Measurements from ENCODE around the gene INSC.

INSC gene

GRCh38 chr11:15097411-15097810, 17.3 kb upstream of the INSC start:
- no peak for TF ChIP-seq JUND (IDR thresholded peaks at IDR 0.05; ENCODE audit: low read depth)
- in situ Hi-C loops (cut with HindIII; ENCODE audit: low pct_unique_long_range_greater_than_20kb, low sequenced_read_pairs) = no loop called here
- DNase-seq (ENCODE audit: low read depth in 1 of 2, low spot score in 1 of 2) = no peak

- in situ Hi-C loops (cut with HindIII; ENCODE audit: low pct_unique_long_range_greater_than_20kb, low sequenced_read_pairs) = no loop called here
- no peak for TF ChIP-seq JUND (IDR thresholded peaks at IDR 0.05; ENCODE audit: low read depth)
- DNase-seq (ENCODE audit: low read depth in 1 of 2, low spot score in 1 of 2) = no peak
Observed at GRCh38 chr11:15099267-15099666, 15.5 kb upstream of the INSC start.

- no peak for TF ChIP-seq JUND (IDR thresholded peaks at IDR 0.05; ENCODE audit: low read depth)
- peak; percentile 31 to 70 for DNase-seq (ENCODE audit: low read depth in 1 of 2, low spot score in 1 of 2)
- in situ Hi-C loops (cut with HindIII; ENCODE audit: low pct_unique_long_range_greater_than_20kb, low sequenced_read_pairs) = no loop called here
Observed at GRCh38 chr11:15101072-15101709, 13.5 kb upstream of the INSC start.

- no peak for TF ChIP-seq JUND (IDR thresholded peaks at IDR 0.05; ENCODE audit: low read depth)
- in situ Hi-C loops (cut with HindIII; ENCODE audit: low pct_unique_long_range_greater_than_20kb, low sequenced_read_pairs) = no loop called here
Observed at GRCh38 chr11:15104166-15104565, 10.6 kb upstream of the INSC start.

GRCh38 chr11:15106201-15106965, 8.3 kb upstream of the INSC start:
- in situ Hi-C loops (cut with HindIII; ENCODE audit: low pct_unique_long_range_greater_than_20kb, low sequenced_read_pairs) = no loop called here
- TF ChIP-seq JUND (IDR thresholded peaks at IDR 0.05; ENCODE audit: low read depth) = no peak
- DNase-seq (ENCODE audit: low read depth in 1 of 2, low spot score in 1 of 2) = no peak

More at GRCh38 chr11:15104166-15104565, 10.6 kb upstream of the INSC start:
- no peak for DNase-seq (ENCODE audit: low read depth in 1 of 2, low spot score in 1 of 2)

- no peak for TF ChIP-seq JUND (IDR thresholded peaks at IDR 0.05; ENCODE audit: low read depth)
- no peak for DNase-seq (ENCODE audit: low read depth in 1 of 2, low spot score in 1 of 2)
- in situ Hi-C loops (cut with HindIII; ENCODE audit: low pct_unique_long_range_greater_than_20kb, low sequenced_read_pairs) = no loop called here
Observed at GRCh38 chr11:15107730-15108515, 6.8 kb upstream of the INSC start.

- DNase-seq (ENCODE audit: low read depth in 1 of 2, low spot score in 1 of 2) = no peak
- TF ChIP-seq JUND (IDR thresholded peaks at IDR 0.05; ENCODE audit: low read depth) = no peak
- in situ Hi-C loops (cut with HindIII; ENCODE audit: low pct_unique_long_range_greater_than_20kb, low sequenced_read_pairs) = no loop called here
Observed at GRCh38 chr11:15108592-15109130, 6.1 kb upstream of the INSC start.

GRCh38 chr11:15109602-15110001, 5.1 kb upstream of the INSC start:
- in situ Hi-C loops (cut with HindIII; ENCODE audit: low pct_unique_long_range_greater_than_20kb, low sequenced_read_pairs) = no loop called here
- TF ChIP-seq JUND (IDR thresholded peaks at IDR 0.05; ENCODE audit: low read depth) = no peak
- no peak for DNase-seq (ENCODE audit: low read depth in 1 of 2, low spot score in 1 of 2)

- TF ChIP-seq JUND (IDR thresholded peaks at IDR 0.05; ENCODE audit: low read depth) = no peak
- DNase-seq (ENCODE audit: low read depth in 1 of 2, low spot score in 1 of 2) = no peak
- in situ Hi-C loops (cut with HindIII; ENCODE audit: low pct_unique_long_range_greater_than_20kb, low sequenced_read_pairs) = no loop called here
Observed at GRCh38 chr11:15111215-15111614, 3.5 kb upstream of the INSC start.

GRCh38 chr11:15112131-15112541, 2.6 kb upstream of the INSC start:
- no peak for TF ChIP-seq JUND (IDR thresholded peaks at IDR 0.05; ENCODE audit: low read depth)
- in situ Hi-C loops (cut with HindIII; ENCODE audit: low pct_unique_long_range_greater_than_20kb, low sequenced_read_pairs) = no loop called here
- DNase-seq (ENCODE audit: low read depth in 1 of 2, low spot score in 1 of 2) = no peak

GRCh38 chr11:15113381-15113780, 1.3 kb upstream of the INSC start:
- no peak for TF ChIP-seq JUND (IDR thresholded peaks at IDR 0.05; ENCODE audit: low read depth)
- in situ Hi-C loops (cut with HindIII; ENCODE audit: low pct_unique_long_range_greater_than_20kb, low sequenced_read_pairs) = no loop called here
- DNase-seq (ENCODE audit: low read depth in 1 of 2, low spot score in 1 of 2) = no peak

GRCh38 chr11:15115686-15116085, 963 bp downstream of the INSC start:
- no peak for TF ChIP-seq JUND (IDR thresholded peaks at IDR 0.05; ENCODE audit: low read depth)
- DNase-seq (ENCODE audit: low read depth in 1 of 2, low spot score in 1 of 2) = no peak
- in situ Hi-C loops (cut with HindIII; ENCODE audit: low pct_unique_long_range_greater_than_20kb, low sequenced_read_pairs) = no loop called here

- no peak for TF ChIP-seq JUND (IDR thresholded peaks at IDR 0.05; ENCODE audit: low read depth)
- no peak for DNase-seq (ENCODE audit: low read depth in 1 of 2, low spot score in 1 of 2)
- in situ Hi-C loops (cut with HindIII; ENCODE audit: low pct_unique_long_range_greater_than_20kb, low sequenced_read_pairs) = no loop called here
Observed at GRCh38 chr11:15117751-15118150, 3.0 kb downstream of the INSC start.
